ENCODE measurements around the gene NSG1. TPM values are rescaled to one million over a fixed set of nuclear protein-coding genes. Genes with fewer than 3 reads are reported as not detected.

The NSG1 gene
- total and polyA plus RNA-seq, 9 of the 15 experiments (the other 6 are each of a cell fraction or from before 2014, with no cell fraction given) = not detected

DNA sequence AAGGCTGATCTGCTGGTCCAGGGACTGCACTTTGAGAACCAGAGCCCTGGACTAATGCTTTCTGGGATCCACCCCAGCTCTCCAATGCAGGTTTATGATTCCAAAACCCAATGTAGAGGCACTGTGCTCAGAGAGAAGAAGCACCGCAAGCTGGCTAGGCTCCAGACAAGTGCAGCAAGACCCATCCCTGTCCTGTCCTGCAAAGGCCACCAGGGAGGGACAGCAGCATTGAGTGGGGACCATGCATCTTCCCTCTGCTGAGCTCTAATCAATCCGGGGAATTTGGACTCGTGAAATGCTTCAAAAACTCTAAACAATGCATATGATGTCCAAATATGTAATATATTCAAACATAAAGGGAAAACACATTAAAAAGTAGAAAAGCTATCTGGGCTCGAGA, 10.8 kb upstream of the NSG1 start:
- Histone ChIP-seq H3K9me1 (ENCODE audit: control insufficient read depth, insufficient read depth, low read length) (no peaks in the 10 kb centered on the region), H3K4me1 (replicated peaks in 1 of 2; ENCODE audit: control insufficient read depth in 2 of 2, insufficient read depth in 2 of 2, low read length in 2 of 2) (no peaks in the 10 kb centered on the region; a peak in 1 of 5 replicates), H3K27ac (ENCODE audit: extremely low read depth, low read depth, low read length) (no peak overlapping the region), H3K9ac (ENCODE audit: insufficient read depth in 1 of 2, low read depth in 2 of 2, low read length in 2 of 2) (no peak overlapping the region), H3K79me2 (ENCODE audit: control insufficient read depth, insufficient read depth, low read length) (no peaks in the 10 kb centered on the region), H3K36me3 (ENCODE audit: control insufficient read depth, insufficient read depth, low read length) (no peaks in the 10 kb centered on the region), H3K27me3 (ENCODE audit: control insufficient read depth in 2 of 2, insufficient read depth in 2 of 2, low read length in 2 of 2) (peaks cover 31 to 74% of the 10 kb centered on the region in 2 experiments), H4K20me1 (replicated peaks; ENCODE audit: control insufficient read depth, insufficient read depth, low read length) (peaks cover 9% of the 10 kb centered on the region; the same call in 1 of the 2 replicates), H2AFZ (ENCODE audit: low read depth, low read length) (no peak overlapping the region), H3K4me3 (no peak overlapping the region), H3K9me3 (replicated peaks; ENCODE audit: control insufficient read depth, insufficient read depth, low read depth, low read length) (no peaks in the 10 kb centered on the region), H3K4me2 (ENCODE audit: insufficient read depth, low read length) (no peak overlapping the region)
- WGBS (ENCODE audit: insufficient coverage, low coverage, missing lambda C conversion rate) = 0% methylated on average over 4 of the region's 4 CpGs
- TF ChIP-seq HEY1 (CRISPR knock-in tag; IDR thresholded peaks at IDR 0.05; ENCODE audit: borderline replicate concordance) = no peak
- TF ChIP-seq, protein P1, sequence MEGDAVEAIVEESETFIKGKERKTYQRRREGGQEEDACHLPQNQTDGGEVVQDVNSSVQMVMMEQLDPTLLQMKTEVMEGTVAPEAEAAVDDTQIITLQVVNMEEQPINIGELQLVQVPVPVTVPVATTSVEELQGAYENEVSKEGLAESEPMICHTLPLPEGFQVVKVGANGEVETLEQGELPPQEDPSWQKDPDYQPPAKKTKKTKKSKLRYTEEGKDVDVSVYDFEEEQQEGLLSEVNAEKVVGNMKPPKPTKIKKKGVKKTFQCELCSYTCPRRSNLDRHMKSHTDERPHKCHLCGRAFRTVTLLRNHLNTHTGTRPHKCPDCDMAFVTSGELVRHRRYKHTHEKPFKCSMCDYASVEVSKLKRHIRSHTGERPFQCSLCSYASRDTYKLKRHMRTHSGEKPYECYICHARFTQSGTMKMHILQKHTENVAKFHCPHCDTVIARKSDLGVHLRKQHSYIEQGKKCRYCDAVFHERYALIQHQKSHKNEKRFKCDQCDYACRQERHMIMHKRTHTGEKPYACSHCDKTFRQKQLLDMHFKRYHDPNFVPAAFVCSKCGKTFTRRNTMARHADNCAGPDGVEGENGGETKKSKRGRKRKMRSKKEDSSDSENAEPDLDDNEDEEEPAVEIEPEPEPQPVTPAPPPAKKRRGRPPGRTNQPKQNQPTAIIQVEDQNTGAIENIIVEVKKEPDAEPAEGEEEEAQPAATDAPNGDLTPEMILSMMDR (IDR thresholded peaks at IDR 0.05 in 2 of 3, conservative IDR thresholded peaks at IDR 0.05 in 1 of 3; ENCODE audit: insufficient read depth in 2 of 3, low read depth in 1 of 3, low read length in 3 of 3) = 0 out of 6 replicates have a peak, but pooled peaks of 1 of the 3 experiments have one; percentile 10
- CTCF ChIA-PET (ENCODE audit: low intra/inter-chr PET ratio) = no interaction called here
- FAIRE-seq (no peak), ATAC-seq (peak; percentile 65), DNase-seq (ENCODE audit: extremely low read depth in 1 of 4, low spot score in 3 of 4) (no peak)
- no TSS peak for BruUV-seq (replicated peaks)
- in situ Hi-C loops (cut with MboI) (no loop called here), intact Hi-C loops (cut with micrococcal nuclease) (no loop called here)
- POLR2A ChIA-PET = interaction anchor here (0.6 to 1.7 kb wide), 2 partner anchors 15 to 19 kb away, joined by 3 to 4 read pairs; no protein-coding TSS in a partner anchor

DNA sequence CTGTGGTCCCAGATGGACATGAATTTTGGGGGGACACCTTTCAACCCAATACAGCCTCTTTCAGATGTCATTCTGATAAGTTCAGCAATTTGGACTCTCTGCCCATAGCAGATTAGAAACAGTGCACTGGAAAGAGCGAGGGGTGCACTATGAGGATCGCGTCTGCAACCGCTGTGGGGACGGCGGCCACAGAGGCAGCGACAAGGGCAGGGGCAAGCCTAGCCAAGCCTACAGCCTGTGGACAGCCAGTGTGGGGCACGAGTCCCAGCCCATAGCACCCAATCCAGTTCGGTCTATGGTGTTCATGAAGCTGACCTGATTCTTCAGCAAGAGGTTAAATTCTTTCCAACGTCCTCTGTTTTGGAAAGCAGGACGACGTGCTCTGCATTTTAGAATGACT, 9.7 kb upstream of the NSG1 start:
- Histone ChIP-seq H3K9ac (ENCODE audit: insufficient read depth in 1 of 2, low read depth in 2 of 2, low read length in 2 of 2) (no peak overlapping the region), H3K4me3 (no peak overlapping the region), H3K4me1 (replicated peaks in 1 of 2; ENCODE audit: control insufficient read depth in 2 of 2, insufficient read depth in 2 of 2, low read length in 2 of 2) (no peaks in the 10 kb centered on the region; a peak in 1 of 5 replicates), H3K9me3 (replicated peaks; ENCODE audit: control insufficient read depth, insufficient read depth, low read depth, low read length) (no peaks in the 10 kb centered on the region), H3K4me2 (ENCODE audit: insufficient read depth, low read length) (no peak overlapping the region), H2AFZ (ENCODE audit: low read depth, low read length) (no peak overlapping the region), H4K20me1 (replicated peaks; ENCODE audit: control insufficient read depth, insufficient read depth, low read length) (peaks cover 9% of the 10 kb centered on the region; the same call in 1 of the 2 replicates), H3K79me2 (ENCODE audit: control insufficient read depth, insufficient read depth, low read length) (no peaks in the 10 kb centered on the region), H3K36me3 (ENCODE audit: control insufficient read depth, insufficient read depth, low read length) (no peaks in the 10 kb centered on the region), H3K27me3 (ENCODE audit: control insufficient read depth in 2 of 2, insufficient read depth in 2 of 2, low read length in 2 of 2) (peaks cover 29 to 67% of the 10 kb centered on the region in 2 experiments), H3K9me1 (ENCODE audit: control insufficient read depth, insufficient read depth, low read length) (no peaks in the 10 kb centered on the region), H3K27ac (ENCODE audit: extremely low read depth, low read depth, low read length) (no peak overlapping the region)
- ChIA-PET POLR2A (interaction anchor here (0.7 kb wide), 2 partner anchors 77 to 87 kb away, joined by 3 to 4 read pairs; no protein-coding TSS in a partner anchor), CTCF (ENCODE audit: low intra/inter-chr PET ratio) (no interaction called here)
- FAIRE-seq (no peak), ATAC-seq (no peak), DNase-seq (ENCODE audit: extremely low read depth in 1 of 4, low spot score in 3 of 4) (no peak)
- WGBS (ENCODE audit: insufficient coverage, low coverage, missing lambda C conversion rate) = 3% methylated on average over 12 of the region's 12 CpGs
- in situ Hi-C loops (cut with MboI) (no loop called here), intact Hi-C loops (cut with micrococcal nuclease) (no loop called here)
- no TSS peak for BruUV-seq (replicated peaks)
- no peak for TF ChIP-seq ARHGAP35 (IDR thresholded peaks at IDR 0.05; ENCODE audit: partially characterized antibody)
- TF ChIP-seq, protein P2, sequence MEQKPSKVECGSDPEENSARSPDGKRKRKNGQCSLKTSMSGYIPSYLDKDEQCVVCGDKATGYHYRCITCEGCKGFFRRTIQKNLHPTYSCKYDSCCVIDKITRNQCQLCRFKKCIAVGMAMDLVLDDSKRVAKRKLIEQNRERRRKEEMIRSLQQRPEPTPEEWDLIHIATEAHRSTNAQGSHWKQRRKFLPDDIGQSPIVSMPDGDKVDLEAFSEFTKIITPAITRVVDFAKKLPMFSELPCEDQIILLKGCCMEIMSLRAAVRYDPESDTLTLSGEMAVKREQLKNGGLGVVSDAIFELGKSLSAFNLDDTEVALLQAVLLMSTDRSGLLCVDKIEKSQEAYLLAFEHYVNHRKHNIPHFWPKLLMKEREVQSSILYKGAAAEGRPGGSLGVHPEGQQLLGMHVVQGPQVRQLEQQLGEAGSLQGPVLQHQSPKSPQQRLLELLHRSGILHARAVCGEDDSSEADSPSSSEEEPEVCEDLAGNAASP (IDR thresholded peaks at IDR 0.05) = no peak
- no peak for TF ChIP-seq MAFK (IDR thresholded peaks at IDR 0.05; ENCODE audit: low read length)
- no peak for TF ChIP-seq PRPF4 (IDR thresholded peaks at IDR 0.05; ENCODE audit: insufficient read depth, low read depth, low read length, poor library complexity, severe bottlenecking)
- TF ChIP-seq, protein P3, sequence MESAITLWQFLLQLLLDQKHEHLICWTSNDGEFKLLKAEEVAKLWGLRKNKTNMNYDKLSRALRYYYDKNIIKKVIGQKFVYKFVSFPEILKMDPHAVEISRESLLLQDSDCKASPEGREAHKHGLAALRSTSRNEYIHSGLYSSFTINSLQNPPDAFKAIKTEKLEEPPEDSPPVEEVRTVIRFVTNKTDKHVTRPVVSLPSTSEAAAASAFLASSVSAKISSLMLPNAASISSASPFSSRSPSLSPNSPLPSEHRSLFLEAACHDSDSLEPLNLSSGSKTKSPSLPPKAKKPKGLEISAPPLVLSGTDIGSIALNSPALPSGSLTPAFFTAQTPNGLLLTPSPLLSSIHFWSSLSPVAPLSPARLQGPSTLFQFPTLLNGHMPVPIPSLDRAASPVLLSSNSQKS (CRISPR knock-in tag; IDR thresholded peaks at IDR 0.05) = no peak
- TF ChIP-seq TCFL5 (CRISPR knock-in tag; conservative IDR thresholded peaks at IDR 0.05) = no peak
- TF ChIP-seq GATA2 (CRISPR knock-in tag; IDR thresholded peaks at IDR 0.05) = no peak
- TF ChIP-seq, protein P4, sequence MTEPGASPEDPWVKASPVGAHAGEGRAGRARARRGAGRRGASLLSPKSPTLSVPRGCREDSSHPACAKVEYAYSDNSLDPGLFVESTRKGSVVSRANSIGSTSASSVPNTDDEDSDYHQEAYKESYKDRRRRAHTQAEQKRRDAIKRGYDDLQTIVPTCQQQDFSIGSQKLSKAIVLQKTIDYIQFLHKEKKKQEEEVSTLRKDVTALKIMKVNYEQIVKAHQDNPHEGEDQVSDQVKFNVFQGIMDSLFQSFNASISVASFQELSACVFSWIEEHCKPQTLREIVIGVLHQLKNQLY (CRISPR knock-in tag; conservative IDR thresholded peaks at IDR 0.05) = no peak
